ENCODE data around the gene ACAP3. TPM values are rescaled to one million over a fixed set of nuclear protein-coding genes. Genes with fewer than 3 reads are reported as not detected.

Gene ACAP3
- polyA plus RNA-seq, 3 donors from 2014 or later = 1.4 to 7.0 (median 4.6) TPM

DNA sequence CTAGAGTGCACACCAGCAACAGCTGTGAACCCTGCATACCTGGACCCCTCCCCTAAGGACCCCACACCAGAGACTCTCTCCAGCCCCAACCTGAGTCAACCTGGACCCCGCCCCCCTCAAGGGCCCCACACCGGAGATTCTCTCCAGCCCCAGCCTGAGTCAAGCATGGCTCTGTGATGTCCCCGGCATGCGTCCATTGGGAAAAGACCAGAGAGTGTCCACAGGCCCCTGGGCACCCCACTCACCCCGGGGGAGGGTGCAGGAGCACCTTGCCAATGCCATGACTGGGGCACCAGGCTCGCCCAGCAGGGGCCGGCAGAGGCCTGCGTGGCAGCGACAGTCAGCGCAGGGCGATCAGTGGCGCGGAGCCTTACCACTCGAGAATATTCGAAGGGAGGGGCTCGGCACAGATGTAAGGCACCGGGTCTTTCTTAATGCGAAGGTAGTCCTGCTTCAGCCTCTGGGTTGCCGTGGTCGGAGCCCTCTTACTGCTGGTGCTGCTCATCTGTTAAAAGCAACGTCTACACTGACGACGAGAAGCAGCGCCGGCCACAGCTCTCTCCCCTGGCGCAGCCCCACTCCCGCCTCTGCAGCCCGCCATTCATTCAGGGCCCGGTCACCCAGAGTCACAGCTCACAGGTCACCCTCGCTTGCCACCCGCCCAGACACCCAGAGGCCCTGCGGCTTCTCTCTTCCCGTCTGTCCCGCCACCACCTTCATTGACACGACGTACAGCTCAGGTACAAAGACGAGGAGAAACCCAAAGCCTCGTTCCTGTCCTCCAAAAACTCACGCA lies 40.0 kb downstream of the ACAP3 start:
- DNase-seq = no peak
- Mint-ChIP-seq H3K4me1 (peaks cover 37 to 44% of the 10 kb centered on the region in 2 donors), H3K4me3 (no peak overlapping the region), H3K27me3 (ENCODE audit: low read depth in 3 of 3) (peaks cover 0 to 6% (median 3%) of the 10 kb centered on the region in 3 donors), H3K36me3 (peaks cover 0 to 14% (median 0%) of the 10 kb centered on the region in 3 donors), H3K27ac (no peak overlapping the region), H3K9me3 (no peaks in the 10 kb centered on the region)

DNA sequence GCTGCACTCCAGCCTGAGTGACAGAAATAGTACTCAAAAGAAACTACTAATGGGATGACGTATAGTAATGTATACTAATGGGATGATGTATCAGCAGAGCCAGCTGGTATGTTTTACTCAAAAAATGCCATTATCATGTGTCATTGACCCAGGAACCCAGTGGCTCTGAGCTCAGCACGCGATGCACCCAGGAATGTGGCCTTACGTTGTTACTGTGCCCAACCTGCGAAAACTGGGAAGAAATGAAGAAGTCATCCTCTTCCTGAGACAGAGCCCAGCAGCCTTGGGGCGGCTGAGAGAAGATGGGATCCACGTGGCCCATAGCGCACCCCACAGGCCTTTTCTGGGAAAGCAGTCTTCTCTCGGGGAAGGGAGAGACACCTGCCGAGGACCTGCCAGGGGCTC lies 42.9 kb downstream of the ACAP3 start:
- H3K9me3 Mint-ChIP-seq = no peaks in the 10 kb centered on the region
- H3K4me1 Mint-ChIP-seq = peaks cover 23 to 30% of the 10 kb centered on the region in 2 donors
- H3K27me3 Mint-ChIP-seq (ENCODE audit: low read depth in 3 of 3) = peaks cover 0 to 4% (median 2%) of the 10 kb centered on the region in 3 donors
- H3K4me3 Mint-ChIP-seq = no peak overlapping the region
- peaks cover 0 to 17% (median 6%) of the 10 kb centered on the region in 3 donors for H3K36me3 Mint-ChIP-seq
- DNase-seq = peak in 1 of 3 donors; percentile 15
- no peak overlapping the region for H3K27ac Mint-ChIP-seq

DNA sequence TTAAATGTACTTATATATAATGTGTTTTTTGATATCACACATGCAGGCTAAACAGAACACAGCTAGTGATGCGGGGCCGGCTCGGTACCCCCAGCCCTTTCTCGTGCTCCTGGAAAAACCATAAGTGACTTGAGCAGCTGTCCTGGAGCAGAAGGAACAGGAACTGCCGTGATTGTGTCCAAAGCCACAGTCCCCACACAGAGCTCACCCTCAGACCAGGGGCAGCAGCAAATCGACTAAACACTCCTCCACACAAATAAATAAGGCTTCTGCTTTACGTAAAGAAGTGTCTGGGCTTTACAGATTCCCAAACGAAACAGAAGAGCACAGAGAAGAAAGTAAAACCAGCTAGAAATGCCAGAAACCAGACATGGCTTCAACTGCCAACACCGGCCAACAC lies 43.7 kb downstream of the ACAP3 start:
- no peak for DNase-seq
- Mint-ChIP-seq H3K9me3 (no peaks in the 10 kb centered on the region), H3K36me3 (peaks cover 0 to 19% (median 6%) of the 10 kb centered on the region in 3 donors), H3K4me1 (peaks cover 21 to 28% of the 10 kb centered on the region in 2 donors), H3K4me3 (no peak overlapping the region), H3K27ac (no peak overlapping the region), H3K27me3 (ENCODE audit: low read depth in 3 of 3) (peaks cover 0 to 4% (median 2%) of the 10 kb centered on the region in 3 donors)

DNA sequence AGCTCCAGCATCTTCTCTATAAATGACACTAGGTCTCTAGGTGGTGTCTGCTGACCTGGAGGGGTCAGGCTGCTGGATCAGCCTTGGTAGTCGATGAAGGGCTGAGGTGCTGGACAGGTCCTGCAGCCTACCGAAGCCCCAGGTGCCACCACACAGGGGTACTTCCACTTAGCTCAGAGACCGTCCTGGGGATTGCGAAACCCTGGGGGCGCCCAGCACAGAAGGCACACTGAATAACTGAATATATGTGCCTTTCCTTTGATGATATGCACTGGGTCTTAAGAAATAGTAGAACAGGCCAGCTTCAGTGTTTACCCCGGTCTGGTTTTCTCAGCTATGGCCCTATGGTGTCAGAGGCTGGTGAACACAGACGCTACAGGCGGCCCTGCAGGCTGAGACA lies 45.0 kb downstream of the ACAP3 start:
- H3K27ac Mint-ChIP-seq = no peak overlapping the region
- H3K36me3 Mint-ChIP-seq = peaks cover 0 to 19% (median 6%) of the 10 kb centered on the region in 3 donors
- H3K4me1 Mint-ChIP-seq = peaks cover 16 to 22% of the 10 kb centered on the region in 2 donors
- no peak for DNase-seq
- no peak overlapping the region for H3K4me3 Mint-ChIP-seq
- H3K9me3 Mint-ChIP-seq = no peaks in the 10 kb centered on the region
- H3K27me3 Mint-ChIP-seq (ENCODE audit: low read depth in 3 of 3) = peaks cover 0 to 4% (median 2%) of the 10 kb centered on the region in 3 donors

DNA sequence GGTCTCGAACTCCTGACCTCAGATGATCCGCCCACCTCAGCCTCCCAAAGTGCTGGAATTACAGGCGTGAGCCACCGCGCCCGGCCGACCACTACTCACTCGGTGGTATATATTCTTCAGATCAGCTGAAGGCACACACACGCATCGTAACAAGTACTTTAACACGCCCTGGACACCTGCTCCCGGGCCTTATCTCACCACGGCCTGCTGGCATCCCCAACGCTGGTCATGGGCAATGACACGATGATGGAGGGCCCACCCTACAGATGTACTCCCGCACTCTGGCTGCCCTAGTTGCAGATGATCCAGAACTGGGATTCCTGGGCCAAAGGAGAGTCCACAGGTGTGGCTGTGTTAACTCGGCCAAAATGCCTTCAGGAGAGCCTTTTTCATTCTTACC lies 45.7 kb downstream of the ACAP3 start:
- Mint-ChIP-seq H3K27me3 (ENCODE audit: low read depth in 3 of 3) (peaks cover 0 to 4% (median 2%) of the 10 kb centered on the region in 3 donors), H3K4me1 (peaks cover 16 to 19% of the 10 kb centered on the region in 2 donors), H3K36me3 (peaks cover 0 to 19% (median 6%) of the 10 kb centered on the region in 3 donors), H3K27ac (no peak overlapping the region), H3K4me3 (no peak overlapping the region), H3K9me3 (no peaks in the 10 kb centered on the region)
- no peak for DNase-seq

DNA sequence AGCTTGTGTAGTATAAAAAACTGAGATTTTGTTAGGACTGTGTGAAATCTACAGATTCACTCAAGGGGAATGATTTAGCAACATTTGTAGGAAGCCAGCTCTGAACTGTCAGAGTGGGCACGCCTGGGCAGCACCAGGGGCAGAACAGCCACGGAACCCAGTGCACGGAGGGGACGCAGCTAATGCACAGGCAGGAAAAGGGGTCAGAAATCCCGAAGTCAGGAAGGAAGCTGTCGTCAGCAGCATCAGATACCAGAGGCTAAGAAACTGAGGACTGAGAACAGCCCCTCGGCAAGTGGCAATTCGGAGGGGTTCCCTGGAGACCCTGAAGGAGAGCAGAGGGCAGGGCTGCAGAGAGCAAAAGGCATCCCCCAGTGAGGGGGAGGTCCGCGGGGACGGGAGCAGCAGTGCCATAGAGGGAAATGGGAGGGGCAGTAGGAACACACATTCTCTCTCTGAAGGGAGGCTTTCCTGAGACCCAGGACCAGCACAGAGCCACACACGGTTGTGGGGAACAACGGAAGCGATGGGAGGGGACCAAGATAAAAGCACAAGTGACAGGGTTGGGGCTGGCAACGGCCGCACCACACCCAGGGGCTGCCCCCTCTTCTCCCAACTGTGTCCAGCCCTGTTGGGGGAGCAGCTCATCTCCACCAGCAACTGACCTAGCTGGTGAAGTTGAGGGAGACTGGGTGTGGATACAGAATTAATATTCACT lies 46.7 kb downstream of the ACAP3 start:
- no peak for DNase-seq
- Mint-ChIP-seq H3K27me3 (ENCODE audit: low read depth in 3 of 3) (peaks cover 0 to 4% (median 2%) of the 10 kb centered on the region in 3 donors), H3K36me3 (peaks cover 0 to 19% (median 6%) of the 10 kb centered on the region in 3 donors), H3K27ac (peak overlapping the region in 4 of 6 donors; percentile 4 to 75 (median 72)), H3K4me1 (peaks cover 16 to 18% of the 10 kb centered on the region in 2 donors), H3K9me3 (no peaks in the 10 kb centered on the region), H3K4me3 (peak overlapping the region in 3 of 5 donors; percentile 30 to 61 (median 38))

DNA sequence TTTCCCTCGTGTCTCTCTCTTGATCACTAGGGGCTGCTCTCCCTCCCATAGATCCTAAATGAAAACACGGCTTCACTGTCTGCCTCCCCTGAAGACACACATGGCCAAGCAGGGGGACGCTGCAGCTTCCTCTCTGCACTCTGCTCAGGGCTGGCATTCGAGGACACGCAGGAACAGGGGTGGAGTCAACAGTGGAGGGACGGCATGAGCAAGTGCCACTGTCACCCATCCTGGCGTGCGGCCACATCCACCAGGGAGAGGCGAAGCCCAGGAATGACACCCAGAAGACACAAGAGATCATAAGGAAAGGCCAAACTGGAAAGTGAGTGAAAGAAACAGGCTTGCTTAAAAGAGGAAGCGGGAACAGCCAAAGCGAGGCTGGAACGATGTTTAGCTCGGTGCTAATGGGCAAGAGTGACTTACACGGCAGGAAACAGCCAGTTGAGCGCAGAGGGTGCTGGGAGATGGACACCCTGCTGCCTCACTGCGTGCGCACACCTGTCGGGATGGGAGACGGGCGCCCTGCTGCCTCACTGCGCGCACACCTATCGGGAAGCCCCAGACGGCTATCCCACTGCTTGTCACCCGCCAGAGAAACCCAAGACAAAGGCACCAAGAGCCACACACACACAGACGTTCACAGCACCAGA lies 47.7 kb downstream of the ACAP3 start:
- no peak for DNase-seq
- peak overlapping the region in 2 of 6 donors; percentile 3 to 22 for H3K27ac Mint-ChIP-seq
- H3K9me3 Mint-ChIP-seq = no peaks in the 10 kb centered on the region
- H3K4me3 Mint-ChIP-seq = no peak overlapping the region
- H3K36me3 Mint-ChIP-seq = peaks cover 0 to 15% (median 6%) of the 10 kb centered on the region in 3 donors
- peaks cover 14 to 16% of the 10 kb centered on the region in 2 donors for H3K4me1 Mint-ChIP-seq
- H3K27me3 Mint-ChIP-seq (ENCODE audit: low read depth in 3 of 3) = peaks cover 0 to 4% (median 2%) of the 10 kb centered on the region in 3 donors

DNA sequence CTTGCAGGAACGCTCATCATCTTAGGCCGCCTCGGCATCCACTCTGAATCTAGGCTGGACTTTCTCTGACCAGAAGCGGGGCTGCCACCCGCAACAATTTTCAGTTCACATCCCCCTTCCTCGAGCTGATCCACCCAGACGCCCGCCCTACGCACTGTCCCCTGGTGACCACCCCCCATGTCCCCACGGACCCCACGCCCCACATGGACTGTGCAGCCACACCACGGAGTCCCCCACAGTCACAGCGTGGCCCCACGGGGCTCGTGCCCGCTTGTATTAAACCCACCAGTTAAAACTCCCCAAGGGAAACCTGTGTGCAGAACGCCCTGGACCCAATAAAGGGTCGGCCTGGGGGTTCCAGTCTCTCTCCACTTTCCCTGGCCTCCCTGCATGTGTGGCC lies 48.2 kb downstream of the ACAP3 start:
- no peak for DNase-seq
- H3K4me3 Mint-ChIP-seq = no peak overlapping the region
- peaks cover 0 to 15% (median 6%) of the 10 kb centered on the region in 3 donors for H3K36me3 Mint-ChIP-seq
- H3K27ac Mint-ChIP-seq = no peak overlapping the region
- no peaks in the 10 kb centered on the region for H3K9me3 Mint-ChIP-seq
- H3K27me3 Mint-ChIP-seq (ENCODE audit: low read depth in 3 of 3) = peaks cover 0 to 4% (median 2%) of the 10 kb centered on the region in 3 donors
- peaks cover 14 to 16% of the 10 kb centered on the region in 2 donors for H3K4me1 Mint-ChIP-seq

DNA sequence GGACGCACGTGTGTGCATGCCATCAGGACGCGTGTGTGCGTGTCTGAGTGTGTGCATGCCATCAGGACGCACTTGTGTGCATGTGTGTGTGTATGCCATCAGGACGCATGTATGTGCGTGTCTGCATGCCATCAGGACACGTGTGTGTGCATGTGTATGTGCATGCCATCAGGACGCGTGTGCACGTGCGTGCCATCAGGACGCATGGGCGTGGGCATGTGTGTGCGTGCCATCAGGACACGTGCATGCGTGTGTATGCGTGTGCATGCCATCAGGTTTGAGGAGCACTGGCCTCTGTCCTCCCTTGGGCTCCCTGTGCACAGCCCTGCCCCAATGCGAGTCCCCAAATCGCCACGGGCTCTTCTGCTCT lies 48.6 kb downstream of the ACAP3 start:
- Mint-ChIP-seq H3K36me3 (peaks cover 0 to 15% (median 6%) of the 10 kb centered on the region in 3 donors), H3K9me3 (no peaks in the 10 kb centered on the region), H3K27ac (no peak overlapping the region), H3K4me3 (no peak overlapping the region), H3K27me3 (ENCODE audit: low read depth in 3 of 3) (peaks cover 0 to 4% (median 2%) of the 10 kb centered on the region in 3 donors), H3K4me1 (peaks cover 14 to 16% of the 10 kb centered on the region in 2 donors)
- DNase-seq = no peak

DNA sequence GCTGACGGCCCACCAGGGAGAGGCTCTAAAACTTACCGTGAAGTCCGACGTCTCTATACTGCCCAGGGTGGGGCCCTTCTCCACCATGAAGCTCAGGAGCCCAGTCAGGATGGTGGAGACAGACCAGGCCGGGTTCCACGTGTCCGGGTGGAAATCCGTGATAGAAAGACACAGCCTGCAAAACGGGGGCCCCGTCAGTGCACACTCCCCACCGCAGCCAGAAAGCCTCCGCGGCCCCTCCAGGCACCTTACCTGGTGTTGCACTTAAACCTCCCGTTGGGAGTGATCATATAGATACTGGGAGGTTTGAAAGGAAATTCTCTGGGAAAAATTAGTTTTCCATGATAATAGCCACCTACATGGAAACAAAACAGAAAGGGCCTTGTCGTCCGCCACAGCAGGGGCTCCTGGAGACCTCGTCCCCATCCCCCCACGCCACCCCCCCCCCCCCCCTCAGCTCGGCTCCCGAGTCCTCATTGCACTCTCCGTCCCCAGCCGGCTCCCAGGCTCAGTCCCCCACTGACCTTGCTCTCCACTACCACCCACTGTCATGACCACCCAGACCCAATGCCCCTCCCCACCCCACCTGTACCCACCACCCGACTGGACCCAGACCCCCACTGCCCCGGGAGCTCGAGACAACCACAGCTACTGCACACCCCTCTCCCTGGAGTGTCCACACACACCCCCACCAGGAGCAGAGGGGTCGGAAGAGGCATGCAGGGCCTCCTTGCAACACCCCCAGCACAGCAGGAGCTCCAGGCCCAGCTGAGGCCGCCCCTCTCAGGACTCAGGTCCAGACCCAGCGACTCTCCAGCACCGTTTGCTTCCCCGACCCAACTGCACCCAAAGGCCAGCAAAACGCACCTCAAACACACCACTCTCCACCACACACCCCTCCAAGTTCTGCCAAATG lies 50.5 kb downstream of the ACAP3 start:
- H3K4me1 Mint-ChIP-seq = peaks cover 15 to 16% of the 10 kb centered on the region in 2 donors
- H3K27me3 Mint-ChIP-seq (ENCODE audit: low read depth in 3 of 3) = peaks cover 0 to 3% (median 0%) of the 10 kb centered on the region in 3 donors
- H3K4me3 Mint-ChIP-seq = no peak overlapping the region
- H3K9me3 Mint-ChIP-seq = no peaks in the 10 kb centered on the region
- no peak for DNase-seq
- H3K27ac Mint-ChIP-seq = peak overlapping the region in 1 of 6 donors; percentile 46
- peaks cover 0 to 16% (median 6%) of the 10 kb centered on the region in 3 donors for H3K36me3 Mint-ChIP-seq

DNA sequence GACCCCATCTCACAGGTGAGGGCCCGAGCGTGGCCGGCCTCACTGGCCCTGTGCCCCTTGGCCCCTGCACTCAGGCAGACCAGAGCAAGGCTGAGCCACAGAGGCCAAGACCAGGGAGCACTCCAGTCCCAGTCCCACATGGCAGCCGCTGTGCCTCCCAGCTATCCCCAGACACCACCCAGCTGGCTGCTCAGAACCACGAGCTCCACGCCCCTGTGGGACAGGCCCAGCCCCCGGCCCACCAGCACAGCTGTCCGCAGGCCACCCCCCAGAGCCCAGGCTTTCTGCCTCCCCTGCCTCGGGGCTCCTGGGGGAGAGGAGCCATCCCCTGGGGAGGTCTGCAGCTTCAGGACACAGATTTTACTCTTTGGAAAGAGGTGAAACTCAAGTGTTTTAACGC lies 52.1 kb downstream of the ACAP3 start:
- Mint-ChIP-seq H3K4me1 (peaks cover 14 to 17% of the 10 kb centered on the region in 2 donors), H3K27ac (no peak overlapping the region), H3K4me3 (no peak overlapping the region), H3K9me3 (no peaks in the 10 kb centered on the region), H3K27me3 (ENCODE audit: low read depth in 3 of 3) (peaks cover 0 to 3% (median 0%) of the 10 kb centered on the region in 3 donors), H3K36me3 (peaks cover 0 to 10% (median under 1%) of the 10 kb centered on the region in 3 donors)
- no peak for DNase-seq

DNA sequence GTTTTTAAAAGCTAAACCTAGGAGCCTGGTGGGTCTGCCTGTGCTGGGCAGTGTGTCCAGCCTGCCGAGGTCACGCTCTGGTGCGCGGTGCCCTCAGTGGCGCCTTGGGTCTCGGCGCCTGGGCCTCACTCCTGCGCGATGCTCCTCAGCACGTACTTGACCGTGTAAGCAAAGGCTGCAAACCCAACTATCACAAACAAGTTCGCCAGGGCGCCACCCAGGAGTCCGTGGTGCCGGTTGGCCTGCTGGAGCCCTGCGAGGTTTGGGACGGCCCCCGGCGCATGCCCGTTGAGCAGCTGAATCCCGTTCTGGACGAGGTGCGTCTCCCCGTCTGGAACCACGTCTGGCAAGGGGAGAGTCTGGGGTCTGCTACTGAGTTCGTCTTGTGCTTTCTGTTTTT lies 52.7 kb downstream of the ACAP3 start:
- H3K27ac Mint-ChIP-seq = no peak overlapping the region
- H3K4me3 Mint-ChIP-seq = no peak overlapping the region
- H3K36me3 Mint-ChIP-seq = peaks cover 0 to 9% (median 0%) of the 10 kb centered on the region in 3 donors

DNA sequence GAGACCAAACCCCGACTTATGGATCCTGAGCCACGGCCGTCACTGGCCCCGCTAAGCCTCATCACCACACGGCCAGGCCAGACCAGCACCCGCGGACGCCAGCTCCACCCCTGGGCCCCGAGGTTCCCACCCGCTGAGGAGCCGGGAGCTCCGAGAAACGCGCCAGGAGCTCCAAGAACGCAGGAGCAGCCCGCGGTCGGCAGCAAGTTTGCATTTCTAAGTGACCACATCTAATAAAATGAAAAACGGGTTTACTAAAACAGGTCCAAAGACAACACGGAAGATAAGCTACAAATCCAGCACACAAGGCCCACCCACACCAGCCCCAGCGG lies 53.1 kb downstream of the ACAP3 start:
- Mint-ChIP-seq H3K9me3 (no peaks in the 10 kb centered on the region), H3K4me3 (no peak overlapping the region)

More for the DNA sequence above, 52.7 kb downstream of the ACAP3 start:
- peaks cover 0 to under 1% (median 0%) of the 10 kb centered on the region in 3 donors for H3K27me3 Mint-ChIP-seq (ENCODE audit: low read depth in 3 of 3)
- H3K9me3 Mint-ChIP-seq = no peaks in the 10 kb centered on the region
- DNase-seq = no peak
- H3K4me1 Mint-ChIP-seq = peaks cover 9 to 17% of the 10 kb centered on the region in 2 donors

More for the DNA sequence above, 53.1 kb downstream of the ACAP3 start:
- no peak overlapping the region for H3K27ac Mint-ChIP-seq
- no peaks in the 10 kb centered on the region for H3K27me3 Mint-ChIP-seq (ENCODE audit: low read depth in 3 of 3)
- peaks cover 5 to 17% of the 10 kb centered on the region in 2 donors for H3K4me1 Mint-ChIP-seq
- H3K36me3 Mint-ChIP-seq = peaks cover 0 to 9% (median 0%) of the 10 kb centered on the region in 3 donors
- DNase-seq = no peak

All from immature natural killer cell (primary cell).